Measurements from ENCODE around the gene SHISAL1.
"Not testable (repeated sequence)": the region's sequence is repeated elsewhere in the genome, so short reads cannot be mapped to it uniquely, and the experiment has no call there.

The SHISAL1 gene

DNA sequence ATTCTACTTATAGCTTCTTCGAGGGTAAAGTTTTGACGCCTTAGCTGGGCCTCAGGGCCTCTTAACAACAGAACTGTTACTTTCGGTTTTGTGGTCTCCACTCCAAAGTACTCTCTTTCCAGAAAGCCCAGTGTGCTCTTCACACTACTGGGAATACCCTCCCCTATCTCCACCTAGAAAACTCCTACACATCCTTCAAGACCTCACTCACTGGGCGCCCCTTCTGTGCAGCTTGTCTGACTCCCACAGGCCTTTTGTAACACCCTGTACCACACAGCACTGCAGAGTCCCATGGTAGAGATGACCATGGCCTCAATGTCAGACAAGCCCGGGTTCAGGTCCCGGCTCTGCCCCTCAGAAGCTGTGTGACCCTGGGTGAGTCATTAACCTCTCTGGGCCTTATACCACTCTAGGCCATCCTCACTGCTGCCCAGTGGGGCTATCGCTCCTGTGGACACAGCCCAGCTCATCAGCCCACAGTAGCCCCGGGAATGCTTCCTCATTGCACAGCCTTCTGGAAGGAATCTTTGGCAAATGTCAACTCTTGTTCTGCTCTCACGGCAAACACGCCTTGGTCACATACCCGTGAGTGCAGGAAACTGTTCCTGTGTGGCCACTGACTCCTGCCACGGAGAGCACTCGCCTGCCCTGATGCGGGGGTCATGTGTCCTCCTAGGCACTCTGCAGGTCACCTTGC lies 51.4 kb downstream of the SHISAL1 start:
- DNase-seq (ENCODE audit: low spot score), result no peak

DNA sequence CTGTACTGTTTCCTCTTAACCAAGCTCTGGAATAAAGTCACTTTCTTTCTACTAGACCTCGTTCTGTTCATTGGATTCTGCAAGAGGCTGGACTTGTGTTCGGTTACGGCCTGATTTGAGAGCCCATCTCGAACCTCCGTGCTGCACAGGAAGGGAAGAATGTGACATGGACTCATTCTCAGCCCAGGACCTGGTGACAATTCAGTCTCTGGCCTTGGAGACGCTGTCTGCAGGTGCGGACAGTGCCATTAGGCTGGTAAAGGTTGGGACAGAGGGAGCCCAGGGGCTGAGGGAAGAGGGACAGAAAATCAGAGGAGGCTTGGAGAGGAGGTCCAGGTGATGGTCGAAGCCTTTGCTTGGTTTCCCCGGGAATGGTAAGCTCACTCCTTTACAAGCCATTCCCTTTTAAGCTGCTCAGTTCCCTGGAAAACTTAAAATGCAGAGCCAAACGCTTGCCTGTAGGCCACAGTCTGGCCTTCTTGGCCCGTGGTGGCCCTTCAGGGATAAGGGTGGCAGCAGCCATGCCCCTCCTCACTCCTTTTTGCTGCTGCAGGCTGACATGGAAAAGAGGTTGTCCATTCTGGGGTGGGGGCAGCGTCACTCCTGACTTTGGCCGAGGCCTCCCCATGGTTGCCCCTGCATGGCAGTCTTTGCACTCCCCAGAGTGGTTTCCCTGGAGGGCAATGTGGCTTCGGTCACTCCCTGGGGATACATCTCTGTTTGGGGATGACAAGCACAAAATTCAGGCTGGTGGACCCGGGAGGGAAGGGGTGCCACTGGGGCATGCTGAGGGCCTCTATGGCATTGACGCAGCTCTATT lies 52.3 kb downstream of the SHISAL1 start:
- no peak for DNase-seq (ENCODE audit: low spot score)

DNA sequence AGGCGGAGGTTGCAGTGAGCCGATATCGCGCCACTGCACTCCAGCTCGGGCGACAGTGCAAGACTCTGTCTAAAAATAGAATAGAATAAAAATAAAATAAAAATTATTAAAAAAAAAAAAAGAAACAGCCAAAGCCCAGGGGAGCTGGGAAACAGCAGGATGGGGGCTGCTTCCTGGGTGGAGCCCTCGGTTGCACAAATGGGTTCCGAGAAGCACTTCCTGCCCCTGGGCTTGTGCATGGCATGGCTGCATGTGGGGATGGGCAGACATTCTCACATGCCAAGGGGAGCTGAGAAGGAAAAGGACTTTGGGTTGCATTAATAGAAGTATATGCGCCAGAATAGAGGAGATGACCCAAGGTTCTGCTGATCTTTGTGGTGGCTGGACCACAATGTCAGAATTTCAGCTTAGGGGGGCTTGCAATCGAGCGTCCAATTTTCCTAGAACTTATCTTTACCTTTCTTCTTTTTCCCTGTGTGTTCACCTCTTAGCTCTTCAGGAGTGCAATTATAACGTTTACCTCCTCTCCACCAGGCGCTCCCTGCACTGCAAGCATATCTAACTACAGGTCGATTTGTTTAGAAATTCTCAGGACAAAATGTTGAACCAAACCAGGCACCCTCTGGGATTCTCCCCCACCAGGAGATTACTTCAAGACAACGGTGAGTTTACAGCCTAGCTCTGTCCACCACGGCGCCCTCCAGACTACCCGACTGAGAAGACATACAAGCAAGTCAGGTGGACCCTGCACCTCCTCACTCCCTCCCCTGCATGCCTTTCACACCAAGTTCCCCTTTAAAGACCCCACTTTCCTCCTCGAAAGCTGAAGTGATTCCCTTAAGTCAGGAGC lies 53.2 kb downstream of the SHISAL1 start:
- no peak for DNase-seq (ENCODE audit: low spot score)

DNA sequence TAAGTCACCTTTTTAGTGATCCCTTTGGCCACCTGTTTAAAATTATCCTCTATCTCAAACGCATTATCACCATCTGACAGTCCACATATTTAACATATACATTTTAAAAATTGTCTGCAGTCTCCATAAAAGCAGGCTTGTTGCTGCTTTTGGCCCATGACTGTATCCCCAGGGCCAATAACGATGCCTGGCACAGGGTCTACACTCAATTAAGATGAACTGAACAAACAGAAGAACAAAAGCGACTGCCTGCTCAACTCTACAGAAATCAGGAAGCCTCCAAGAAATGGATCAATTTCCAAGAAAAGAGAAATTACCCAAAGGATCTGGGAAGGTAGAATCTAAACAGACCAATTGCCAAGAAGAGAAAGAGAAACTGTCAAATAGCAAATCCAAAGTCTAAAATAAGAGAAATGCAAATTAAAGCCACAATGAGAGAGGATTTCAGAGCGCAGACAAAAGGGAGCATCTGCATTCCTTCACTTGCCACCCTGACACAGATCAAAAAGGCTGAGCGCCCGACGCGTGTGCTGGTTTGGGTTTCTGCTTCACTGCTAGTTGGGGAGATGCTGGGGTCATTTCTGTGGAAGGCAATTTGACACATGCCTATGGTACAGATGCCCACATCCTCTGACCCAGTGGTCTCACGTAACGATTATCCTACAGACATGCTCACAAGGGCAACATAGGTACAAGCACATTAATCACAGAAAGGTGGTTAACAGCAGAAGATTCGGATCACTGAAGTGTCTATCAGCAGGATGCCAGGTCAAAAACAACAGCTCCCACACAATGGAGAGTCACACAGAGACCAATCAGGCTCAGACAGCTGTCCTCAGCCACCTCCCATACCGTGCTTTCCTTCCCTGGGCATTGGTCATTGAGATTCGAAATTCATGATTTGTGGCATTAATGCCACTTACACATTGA lies 55.9 kb downstream of the SHISAL1 start:
- DNase-seq (ENCODE audit: low spot score), result no peak

DNA sequence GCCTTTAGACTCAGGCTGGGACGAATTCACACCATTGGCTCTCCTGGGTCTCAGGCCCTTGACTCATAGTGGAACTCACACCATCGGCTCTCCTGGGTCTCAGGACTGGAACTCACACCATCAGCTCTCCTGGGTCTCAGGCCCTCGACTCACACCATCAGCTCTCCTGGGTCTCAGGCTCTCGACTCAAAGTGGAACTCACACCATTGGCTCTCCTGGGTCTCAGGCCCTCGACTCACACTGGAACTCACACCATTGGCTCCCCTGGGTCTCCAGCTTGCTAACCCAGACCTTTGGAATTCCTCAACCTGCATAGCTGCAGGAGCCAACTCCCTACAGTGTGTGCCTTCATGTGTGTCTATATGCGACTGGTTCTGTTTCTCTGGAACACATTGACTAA lies 56.7 kb downstream of the SHISAL1 start:
- DNase-seq (ENCODE audit: low spot score), result no peak

DNA sequence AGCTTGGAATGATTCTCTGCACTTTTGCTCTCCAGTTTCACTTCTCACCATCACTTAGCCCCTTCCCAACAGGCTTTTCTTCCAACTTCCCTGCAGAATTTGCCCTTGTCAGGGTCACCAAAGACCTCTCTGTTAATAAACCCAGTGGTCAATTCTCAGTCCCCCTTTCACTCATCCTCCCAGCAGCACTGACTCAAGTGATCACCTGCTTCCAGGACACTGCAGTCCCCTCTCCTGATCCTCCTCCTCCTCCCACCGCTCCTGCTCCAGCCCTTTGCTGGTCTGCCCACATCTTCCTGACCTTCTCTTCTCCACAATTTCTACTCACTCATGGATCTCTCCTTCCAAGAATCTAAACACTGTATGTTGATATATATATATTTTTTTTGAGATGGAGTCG lies 57.9 kb downstream of the SHISAL1 start:
- no peak for DNase-seq (ENCODE audit: low spot score)

DNA sequence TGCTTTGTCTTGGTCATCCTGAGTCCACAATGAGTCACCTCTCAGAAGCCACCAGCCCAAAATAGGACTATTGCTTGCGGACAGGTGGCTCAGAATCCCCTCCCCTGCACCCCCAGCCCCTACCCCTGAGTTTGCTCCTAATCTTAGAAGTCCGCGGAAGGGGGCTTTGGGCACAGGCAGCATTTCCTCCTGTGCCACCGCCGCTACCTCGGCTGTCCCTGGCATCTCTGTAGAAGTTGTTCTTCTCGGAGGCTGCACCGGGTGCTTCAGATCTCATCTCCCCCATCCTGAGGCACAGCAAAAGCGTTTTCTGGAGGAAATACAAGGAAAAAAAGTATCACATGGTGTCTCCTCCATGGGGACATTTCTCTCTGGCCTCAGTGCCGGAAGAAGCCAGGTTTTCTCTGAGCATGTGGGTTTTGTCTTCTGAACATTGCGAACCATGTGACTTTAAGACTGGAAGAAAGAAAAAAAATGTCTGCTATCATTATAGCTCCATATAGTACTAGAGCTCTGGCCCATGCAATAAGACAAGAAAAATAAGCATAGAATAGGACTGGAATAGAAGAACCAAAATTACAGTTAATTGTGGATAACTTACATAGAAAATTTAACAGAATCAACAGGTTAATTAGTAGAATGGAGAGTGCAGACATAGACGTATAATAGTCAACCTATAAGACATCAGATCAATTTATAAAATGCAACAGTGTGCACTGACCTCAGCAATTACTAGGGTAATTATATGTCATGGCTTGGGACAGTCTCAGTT lies 63.2 kb downstream of the SHISAL1 start:
- no peak for DNase-seq (ENCODE audit: low spot score)

DNA sequence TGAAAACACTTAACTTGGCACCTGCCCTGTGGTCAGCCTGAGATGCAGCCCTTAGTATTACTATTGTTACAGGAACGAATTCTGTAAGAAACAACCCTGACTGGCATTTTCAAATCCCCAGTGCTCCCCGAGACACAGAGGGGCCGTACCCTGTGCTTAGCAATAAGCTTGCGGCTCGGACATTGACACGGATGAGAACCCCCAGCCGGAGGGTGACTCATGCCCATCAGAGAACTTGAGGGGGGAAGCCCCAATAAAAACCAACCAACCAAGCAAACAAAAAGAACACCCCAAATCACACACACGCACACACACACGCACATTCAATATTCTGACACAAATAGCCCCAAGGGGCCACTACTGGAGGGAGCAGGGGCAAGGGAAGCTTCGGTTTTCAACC lies 63.8 kb downstream of the SHISAL1 start:
- no peak for DNase-seq (ENCODE audit: low spot score)

DNA sequence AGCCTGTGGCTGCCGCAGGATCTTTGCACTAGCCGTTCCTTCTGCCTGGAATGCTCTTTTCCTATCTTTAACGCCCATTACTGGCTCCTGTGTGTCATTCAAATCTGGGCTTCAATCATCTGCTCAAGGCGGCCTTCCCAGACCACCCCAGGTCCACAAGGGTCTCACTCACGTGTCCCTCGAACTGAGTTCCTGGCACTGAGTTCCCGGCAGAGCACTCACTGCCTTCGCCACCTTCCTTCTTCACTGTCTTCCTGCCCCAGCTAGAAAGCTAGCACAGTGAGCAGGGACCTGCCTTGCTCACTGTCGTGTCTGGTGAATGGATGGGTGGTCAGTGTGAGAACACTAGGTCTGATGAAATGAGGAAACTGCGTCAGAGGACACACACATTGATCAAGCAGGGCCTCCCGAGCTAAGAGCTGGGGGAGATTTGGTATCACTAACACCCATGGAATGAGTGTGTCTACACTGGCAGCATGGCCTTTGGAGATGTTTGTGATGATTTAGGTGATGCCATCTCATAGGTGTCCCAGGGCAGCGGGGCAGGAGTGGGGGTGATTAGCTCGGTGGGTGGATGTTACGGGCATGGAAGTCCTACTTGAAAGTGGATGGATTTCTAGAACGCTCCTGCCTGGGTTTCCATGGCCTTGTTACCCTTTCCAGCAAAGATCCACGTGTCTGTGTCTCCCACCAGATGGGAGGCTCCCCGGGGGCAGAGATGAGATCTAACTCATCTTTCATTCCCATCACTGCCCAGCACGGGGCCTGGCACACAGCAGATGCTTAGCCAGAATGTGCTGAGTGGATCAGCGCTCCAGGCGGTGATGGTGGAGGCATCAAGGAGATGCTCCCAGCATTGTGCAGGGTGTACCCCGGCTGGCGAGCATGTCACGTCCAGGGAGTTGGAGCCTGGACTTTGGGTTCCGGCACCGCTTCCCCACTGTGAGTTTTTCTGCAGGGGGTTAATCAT lies 64.5 kb downstream of the SHISAL1 start:
- DNase-seq (ENCODE audit: low spot score), result no peak

DNA sequence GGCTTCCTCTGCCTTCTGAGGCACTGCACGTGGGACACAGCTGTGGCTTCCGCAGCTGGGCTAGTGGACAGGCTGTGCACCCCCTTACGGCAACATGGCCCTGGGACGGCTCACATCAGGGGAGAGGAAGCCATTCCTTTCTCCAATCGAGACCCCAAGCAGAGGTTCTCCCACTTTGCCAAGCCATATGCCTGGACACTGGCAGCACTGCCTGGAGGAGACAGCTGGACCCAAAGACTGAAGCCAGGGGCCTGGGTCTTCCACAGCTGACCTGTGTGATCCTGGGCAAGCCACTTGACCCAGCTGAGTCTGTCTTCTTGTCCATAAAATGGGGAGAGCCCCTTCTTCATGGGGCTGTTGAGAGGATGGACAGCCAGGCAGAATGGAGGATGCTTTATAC lies 65.4 kb downstream of the SHISAL1 start:
- no peak for DNase-seq (ENCODE audit: low spot score)

DNA sequence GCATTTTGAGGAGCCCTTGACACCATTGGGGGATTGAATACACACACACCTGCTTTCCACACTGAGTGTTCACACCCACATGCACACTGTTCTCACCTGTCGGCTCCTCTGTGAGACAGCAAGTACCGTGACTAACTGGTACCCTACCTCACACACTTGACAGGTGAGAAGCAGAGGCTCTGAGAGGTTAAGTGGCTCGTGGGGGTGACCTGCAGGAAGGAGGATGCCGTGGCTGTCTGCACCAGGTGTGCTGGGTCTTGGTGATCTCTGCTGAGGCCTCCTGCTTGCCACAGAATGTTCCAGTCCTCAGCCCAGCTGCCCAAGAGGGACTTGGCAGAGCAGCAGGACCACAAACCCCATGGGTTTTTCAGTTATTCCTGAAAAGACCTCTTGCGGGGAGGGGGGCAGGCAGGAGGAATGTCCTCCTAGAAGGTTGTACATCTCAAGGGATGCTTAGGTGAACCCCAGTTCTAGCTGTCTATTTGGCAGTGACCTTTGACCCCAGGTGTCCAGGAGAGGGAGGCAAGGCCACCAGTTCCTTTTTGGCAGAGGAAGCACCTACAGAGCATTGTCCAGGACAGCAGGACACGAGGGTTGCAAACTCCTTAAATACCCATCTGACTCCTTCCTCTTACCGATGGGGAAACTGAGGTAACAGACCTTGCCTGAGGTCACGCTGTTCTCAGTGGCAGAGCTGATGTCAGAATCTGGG lies 66.0 kb downstream of the SHISAL1 start:
- no peak for DNase-seq (ENCODE audit: low spot score)

DNA sequence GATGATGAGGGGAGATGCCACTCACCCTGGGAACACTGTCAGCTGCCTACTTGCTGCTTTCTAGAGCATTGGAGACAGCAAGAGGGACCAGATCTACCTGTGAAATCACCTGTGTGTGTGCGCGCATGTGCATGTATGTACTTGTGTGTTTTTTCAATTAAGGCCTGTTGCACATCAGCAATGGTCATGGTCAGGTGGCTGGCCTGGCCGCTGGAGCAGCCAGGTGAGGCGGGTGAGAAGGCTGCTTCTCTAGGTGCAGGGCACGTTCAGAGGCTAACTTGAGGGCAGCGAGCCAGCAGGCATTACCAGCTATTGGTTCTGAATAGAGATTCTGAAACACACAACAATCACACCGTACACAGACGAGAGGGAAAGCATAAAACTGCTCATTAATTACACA lies 66.9 kb downstream of the SHISAL1 start:
- no peak for DNase-seq (ENCODE audit: low spot score)

DNA sequence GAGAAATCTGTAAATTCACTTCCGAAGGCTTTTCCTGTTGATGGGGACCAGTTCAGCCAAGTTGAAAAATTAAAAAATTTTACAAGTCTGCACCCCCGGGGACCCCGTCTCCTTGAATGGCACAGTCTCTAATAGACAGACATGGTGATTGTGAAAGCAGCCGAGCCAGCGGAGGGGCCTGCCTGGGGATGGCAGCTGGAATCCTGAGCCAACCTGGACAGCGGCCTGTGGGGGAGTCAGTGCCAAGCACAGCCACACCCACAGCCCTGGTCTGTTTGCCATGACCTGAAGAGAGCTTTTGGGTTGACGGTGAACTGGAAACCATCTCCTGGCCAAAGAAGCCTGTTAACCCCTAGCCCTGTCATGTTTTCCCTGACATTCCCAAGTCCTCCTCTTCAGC lies 67.3 kb downstream of the SHISAL1 start:
- no peak for DNase-seq (ENCODE audit: low spot score)

DNA sequence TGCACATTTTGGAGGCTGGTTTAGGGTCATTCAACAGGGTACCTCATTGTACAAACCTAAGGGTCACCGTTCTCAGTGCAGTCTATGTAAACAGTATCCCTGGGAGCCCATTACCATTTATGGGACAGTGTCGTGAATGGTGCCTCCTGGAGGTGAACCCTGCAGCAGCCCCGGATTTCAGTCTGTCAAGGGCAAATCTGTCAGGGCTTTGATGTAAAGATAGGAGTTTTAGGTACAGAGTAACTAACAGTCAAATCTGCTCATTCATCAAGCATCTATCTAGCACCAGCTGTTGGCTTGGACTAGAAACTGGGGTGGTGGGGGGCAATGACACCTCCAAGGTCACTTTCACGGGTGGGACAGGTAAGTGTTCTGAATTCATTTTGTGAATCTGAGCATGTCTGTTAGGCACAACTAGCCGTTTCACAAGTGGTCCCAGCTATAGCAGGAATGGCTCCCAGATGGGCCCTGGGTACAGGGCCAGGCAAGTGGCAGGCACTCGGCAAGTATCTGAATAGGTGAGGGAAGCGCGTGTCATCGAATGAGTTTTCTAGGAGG lies 68.4 kb downstream of the SHISAL1 start:
- no peak for DNase-seq (ENCODE audit: low spot score)

DNA sequence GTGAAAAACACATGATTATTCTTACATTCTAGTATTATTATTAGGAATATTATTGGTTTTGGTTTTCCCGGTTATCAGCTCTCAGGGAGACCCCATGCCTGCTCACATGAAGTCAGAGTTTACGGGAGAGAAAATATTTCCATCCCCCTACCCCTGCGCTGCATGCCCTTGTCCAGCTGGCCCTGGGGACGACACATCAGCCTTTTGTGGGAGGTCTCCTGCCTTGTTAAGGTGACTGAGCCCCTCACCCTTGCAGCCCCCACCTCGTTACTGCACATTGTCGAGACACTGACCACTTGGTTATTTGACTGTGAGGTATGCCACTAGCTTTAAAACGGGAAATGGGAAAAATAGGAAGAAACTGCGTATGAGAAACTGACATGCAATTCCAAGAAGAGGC lies 69.0 kb downstream of the SHISAL1 start:
- DNase-seq (ENCODE audit: low spot score), result no peak

DNA sequence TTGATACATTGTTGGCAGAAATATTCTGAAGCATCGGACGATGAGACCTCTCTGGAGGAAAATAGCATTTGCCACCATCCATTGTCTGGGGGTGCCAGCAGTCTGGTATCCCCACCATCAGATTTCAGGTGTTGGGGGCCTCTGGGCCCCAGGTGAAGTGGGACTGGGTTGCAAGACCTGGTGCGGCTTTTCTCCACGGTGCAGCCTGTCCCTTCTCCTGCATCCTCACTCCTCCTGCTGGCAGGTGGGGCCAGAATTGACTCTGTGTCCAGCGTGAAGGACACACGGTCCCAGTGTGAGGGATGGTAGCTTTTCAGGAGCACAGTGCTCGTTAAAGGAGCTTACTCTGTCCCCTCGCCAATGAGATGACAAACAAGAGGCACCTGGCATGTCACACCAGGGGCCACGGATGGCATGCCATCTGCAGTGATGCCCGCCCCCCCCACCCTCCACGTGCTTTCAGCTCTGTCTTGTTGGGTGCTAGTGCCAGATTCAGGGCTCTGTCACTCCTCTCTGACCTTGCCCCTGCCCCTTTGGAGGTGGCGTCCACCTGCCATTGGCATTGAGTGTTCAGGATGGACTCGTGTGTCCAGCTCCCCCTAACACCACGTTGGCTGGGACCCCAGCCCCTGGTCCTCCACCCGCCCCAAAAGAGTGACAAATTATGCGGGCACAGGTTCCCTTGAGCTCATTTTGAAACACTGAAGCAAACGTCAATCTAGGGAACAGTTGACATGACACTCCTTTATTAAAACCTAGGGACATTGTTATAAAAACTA lies 69.6 kb downstream of the SHISAL1 start:
- no peak for DNase-seq (ENCODE audit: low spot score)

DNA sequence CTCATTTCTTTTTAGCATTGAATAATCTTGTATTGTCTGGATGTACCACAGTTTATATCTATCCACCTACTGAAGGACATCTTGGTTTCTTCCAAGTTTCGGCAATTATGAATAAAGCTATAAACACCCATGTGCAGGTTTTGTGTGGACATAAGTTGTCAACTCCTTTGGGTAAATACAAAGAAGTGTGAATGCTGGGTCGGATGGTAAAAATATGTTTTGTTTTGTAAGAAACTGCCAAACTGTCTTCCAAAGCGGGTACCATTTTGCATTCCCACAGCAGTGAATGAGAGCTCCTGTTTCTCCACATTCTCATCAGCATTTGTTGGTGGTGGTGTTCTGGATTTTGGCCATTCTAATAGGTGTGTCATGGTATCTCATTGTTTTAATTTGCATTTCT lies 71.6 kb downstream of the SHISAL1 start:
- not testable (repeated sequence) for DNase-seq (ENCODE audit: low spot score)

DNA sequence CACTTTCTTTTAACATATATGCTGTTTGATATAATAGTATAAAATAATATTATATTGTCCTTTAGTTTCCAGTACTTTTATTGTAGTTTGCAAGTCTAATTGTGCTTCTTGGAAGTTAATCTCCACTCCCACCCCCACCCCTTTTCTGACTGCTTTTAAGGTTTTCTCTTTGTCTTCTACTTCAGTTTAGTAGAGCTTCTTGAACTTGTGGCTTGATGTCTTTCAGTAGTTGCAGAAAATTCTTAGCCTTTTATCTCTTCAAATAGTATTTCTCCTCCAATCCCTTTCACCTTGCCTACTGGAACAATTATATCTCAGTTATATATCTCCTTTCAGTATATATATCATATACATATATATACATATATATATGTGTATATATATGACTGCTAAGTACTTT lies 75.5 kb downstream of the SHISAL1 start:
- DNase-seq (ENCODE audit: low spot score), result no peak

Measured in CD4-positive, alpha-beta T cell treated with Interleukin-2 at 100 ng/mL for 4 hours (primary cell).